Gastrocnemius medialis (tissue), 4 donors: Measurements from ENCODE around the gene RBBP6. TPM values are rescaled to one million over a fixed set of nuclear protein-coding genes. Genes with fewer than 3 reads are reported as not detected.

ENCODE experiments used
- ATAC-seq, 2 donors: fragments of 150-250 bp; one replicate each; pipeline ENCODE4 v1.9.1; 2016
- DNase-seq, 2 donors: peaks; one replicate each; pipeline ENCODE4 v3.0.0-alpha.2; 2019
- H3K27ac ChIP-seq, 4 donors: fragments of 200-600 bp; sonication (generic); 1 replicate in 1 of 4; 2 replicates in 3 of 4; pipeline ENCODE4 v1.5.1; 2016 to 2018; ENCODE audit warnings: mild to moderate bottlenecking in 2 of 4, moderate library complexity in 1 of 4
- H3K27me3 ChIP-seq, 3 donors: fragments of 200-600 bp; sonication (generic) in 2 of 3; 1 replicate in 1 of 3; 2 replicates in 2 of 3; pipeline versions ENCODE4 v1.5.1 to v1.6.0; 2016 to 2019; ENCODE audit warnings: mild to moderate bottlenecking in 1 of 3, moderate library complexity in 1 of 3
- H3K36me3 ChIP-seq, 2 donors: fragments of 200-600 bp; sonication (generic) in 1 of 2; one replicate each; pipeline ENCODE4 v1.5.1; 2017 to 2018
- H3K4me1 ChIP-seq, 2 donors: fragments of 200-600 bp; sonication (generic) in 1 of 2; one replicate each; pipeline ENCODE4 v1.5.1; 2016 to 2017; ENCODE audit warnings: mild to moderate bottlenecking in 2 of 2
- H3K4me3 ChIP-seq, 4 donors: fragments of 200-600 bp; sonication (generic) in 3 of 4; 1 replicate in 1 of 4; 2 replicates in 3 of 4; pipeline ENCODE4 v1.5.1; 2016 to 2019; ENCODE audit warnings: mild to moderate bottlenecking in 2 of 4
- H3K9me3 ChIP-seq, 3 donors: fragments of 200-600 bp; sonication (generic) in 2 of 3; 1 replicate in 1 of 3; 2 replicates in 2 of 3; pipeline ENCODE4 v1.5.1; 2016 to 2019
- POLR2A ChIP-seq, 2 donors: fragments of 450-650 bp; IDR thresholded peaks; one replicate each; pipeline ENCODE4 v1.6.1; 2017; ENCODE audit warnings: antibody characterized with exemption in 2 of 2, mild to moderate bottlenecking in 2 of 2, moderate library complexity in 2 of 2
- in situ Hi-C, 4 donors: fragments of 200-750 bp; cut with MboI; loops; one replicate each; pipeline versions ENCODE4 v1.15.0 to v1.8.0; 2017; ENCODE audit warnings: low sequenced_read_pairs in 4 of 4
- intact Hi-C: fragments of 100-400 bp; cut with DNase I; formaldehyde crosslinking; loops from one replicate; pipeline ENCODE4 v1.15.1; 2023; ENCODE audit warnings: low total_unique reads
- total RNA-seq, 4 donors: library from RNA; depleted of rRNA; stranded (reverse); fragments of >200 nt; gene quantifications; one replicate each; pipeline versions ENCODE4 v1.1.0 to v1.2.3, GENCODE V29; 2016
- TF ChIP-seq, protein P1 (sequence below), 5 experiments: fragments of 450-650 bp in 3 of 5; fragments of 200-600 bp in 2 of 5; sonication (generic) in 2 of 5; IDR thresholded peaks in 4 of 5; conservative IDR thresholded peaks in 1 of 5; 1 replicate in 4 of 5; 2 replicates in 1 of 5; pipeline ENCODE4 v1.5.1; 2016 to 2019; ENCODE audit warnings: antibody characterized with exemption in 5 of 5, mild to moderate bottlenecking in 3 of 5, moderate library complexity in 3 of 5

The RBBP6 gene
- total RNA-seq, 4 donors from 2014 or later = 33.3 to 57.1 (median 47.8) TPM

DNA sequence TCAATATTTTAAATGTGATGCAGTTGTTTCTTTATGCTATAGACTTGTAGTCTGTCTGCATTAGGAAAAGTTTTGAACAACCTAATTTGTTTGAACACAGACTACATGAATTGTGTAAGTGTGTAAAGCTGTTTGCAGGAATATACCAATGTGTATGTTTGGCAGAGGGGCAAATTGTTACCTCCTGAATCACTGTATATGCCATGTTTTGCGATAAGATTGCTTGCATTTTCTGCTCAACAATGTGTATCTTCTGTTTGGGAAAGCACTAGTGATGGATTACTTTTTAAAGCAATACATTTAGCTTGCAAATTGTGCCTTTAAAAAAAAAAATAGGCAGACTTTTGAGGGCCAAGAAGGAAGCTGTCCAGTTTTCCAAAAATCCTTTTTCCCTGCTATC is 14.6 kb downstream of the RBBP6 start:
- H3K4me1 ChIP-seq = no peaks in the 10 kb centered on the region
- in situ Hi-C loops (loop anchor here in 3 of 4 donors (25.0 kb wide), 3 partner anchors 258 to 408 kb away; no protein-coding TSS in a partner anchor), intact Hi-C loops (loop anchor here (10.0 kb wide), 1 partner anchor 411 kb away; no protein-coding TSS in a partner anchor)
- no peak overlapping the region for H3K4me3 ChIP-seq
- H3K9me3 ChIP-seq = no peaks in the 10 kb centered on the region
- ATAC-seq (no peak), DNase-seq (no peak)
- TF ChIP-seq, protein P1, sequence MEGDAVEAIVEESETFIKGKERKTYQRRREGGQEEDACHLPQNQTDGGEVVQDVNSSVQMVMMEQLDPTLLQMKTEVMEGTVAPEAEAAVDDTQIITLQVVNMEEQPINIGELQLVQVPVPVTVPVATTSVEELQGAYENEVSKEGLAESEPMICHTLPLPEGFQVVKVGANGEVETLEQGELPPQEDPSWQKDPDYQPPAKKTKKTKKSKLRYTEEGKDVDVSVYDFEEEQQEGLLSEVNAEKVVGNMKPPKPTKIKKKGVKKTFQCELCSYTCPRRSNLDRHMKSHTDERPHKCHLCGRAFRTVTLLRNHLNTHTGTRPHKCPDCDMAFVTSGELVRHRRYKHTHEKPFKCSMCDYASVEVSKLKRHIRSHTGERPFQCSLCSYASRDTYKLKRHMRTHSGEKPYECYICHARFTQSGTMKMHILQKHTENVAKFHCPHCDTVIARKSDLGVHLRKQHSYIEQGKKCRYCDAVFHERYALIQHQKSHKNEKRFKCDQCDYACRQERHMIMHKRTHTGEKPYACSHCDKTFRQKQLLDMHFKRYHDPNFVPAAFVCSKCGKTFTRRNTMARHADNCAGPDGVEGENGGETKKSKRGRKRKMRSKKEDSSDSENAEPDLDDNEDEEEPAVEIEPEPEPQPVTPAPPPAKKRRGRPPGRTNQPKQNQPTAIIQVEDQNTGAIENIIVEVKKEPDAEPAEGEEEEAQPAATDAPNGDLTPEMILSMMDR (IDR thresholded peaks at IDR 0.05 in 4 of 5, conservative IDR thresholded peaks at IDR 0.05 in 1 of 5) = no peak
- no peak for TF ChIP-seq POLR2A (IDR thresholded peaks at IDR 0.05)
- no peak overlapping the region for H3K27ac ChIP-seq
- peaks cover 0 to 49% of the 10 kb centered on the region in 2 donors for H3K36me3 ChIP-seq
- no peaks in the 10 kb centered on the region for H3K27me3 ChIP-seq

DNA sequence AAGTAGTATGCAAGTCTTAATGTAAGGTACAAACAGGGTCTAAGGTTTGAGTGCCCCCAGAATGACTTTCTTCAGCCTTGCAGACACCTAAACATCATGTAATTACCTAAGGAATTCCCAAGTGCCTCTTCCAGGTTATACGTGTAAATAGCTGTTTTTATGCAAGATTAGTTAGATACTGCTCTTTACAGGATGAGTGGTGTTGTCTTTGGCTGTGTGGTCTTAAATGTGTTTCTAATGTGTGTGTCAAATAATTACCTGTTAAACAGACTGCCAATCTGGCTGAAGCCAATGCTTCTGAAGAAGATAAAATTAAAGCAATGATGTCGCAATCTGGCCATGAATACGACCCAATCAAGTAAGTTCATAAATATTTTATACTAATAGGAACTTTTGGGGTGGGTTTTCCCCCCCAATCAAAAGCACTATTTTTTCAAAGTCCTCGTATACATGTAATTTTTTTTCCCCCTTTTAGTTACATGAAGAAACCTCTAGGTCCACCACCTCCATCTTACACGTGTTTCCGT is 16.0 kb downstream of the RBBP6 start:
- TF ChIP-seq POLR2A (IDR thresholded peaks at IDR 0.05) = no peak
- TF ChIP-seq, protein P1 (IDR thresholded peaks at IDR 0.05 in 4 of 5, conservative IDR thresholded peaks at IDR 0.05 in 1 of 5) = no peak
- no peak overlapping the region for H3K4me3 ChIP-seq
- no peak overlapping the region for H3K27ac ChIP-seq
- peaks cover 0 to 58% of the 10 kb centered on the region in 2 donors for H3K36me3 ChIP-seq
- ATAC-seq (no peak), DNase-seq (no peak)
- intact Hi-C loops (loop anchor here (10.0 kb wide), 1 partner anchor 409 kb away; no protein-coding TSS in a partner anchor), in situ Hi-C loops (loop anchor here in 3 of 4 donors (25.0 kb wide), 3 partner anchors 257 to 407 kb away; no protein-coding TSS in a partner anchor)
- H3K27me3 ChIP-seq = no peaks in the 10 kb centered on the region
- H3K9me3 ChIP-seq = no peaks in the 10 kb centered on the region
- no peaks in the 10 kb centered on the region for H3K4me1 ChIP-seq

- no peak for ATAC-seq
- intact Hi-C loops = no loop called here
Observed at GRCh38 chr16:24562811-24563210, 23.4 kb downstream of the RBBP6 start.

DNA sequence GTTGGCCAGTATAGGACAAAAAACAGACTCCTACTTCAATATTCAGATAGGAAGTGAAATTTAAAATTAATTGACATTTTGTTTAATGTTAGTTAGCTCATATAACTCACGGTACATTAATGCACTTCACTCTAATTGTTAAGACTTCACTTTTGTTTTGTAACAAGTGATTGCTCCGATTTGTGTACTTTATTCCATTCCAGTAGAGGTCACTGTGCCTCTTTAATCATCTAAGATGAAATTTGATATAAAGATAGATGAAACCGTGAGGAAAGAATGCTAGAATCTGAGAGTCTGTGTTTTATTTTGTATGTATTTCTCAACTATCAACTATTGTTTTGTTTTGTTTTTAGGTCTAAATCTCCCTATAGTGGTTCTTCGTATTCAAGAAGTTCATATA is 29.0 kb downstream of the RBBP6 start:
- Histone ChIP-seq H3K27me3 (no peaks in the 10 kb centered on the region), H3K4me3 (no peak overlapping the region), H3K4me1 (no peaks in the 10 kb centered on the region), H3K36me3 (peaks cover 17 to 89% of the 10 kb centered on the region in 2 donors), H3K27ac (no peak overlapping the region), H3K9me3 (no peaks in the 10 kb centered on the region)
- DNase-seq (no peak), ATAC-seq (no peak)
- in situ Hi-C loops = loop anchor here (10.0 to 25.0 kb wide), 5 partner anchors 226 to 394 kb away; no protein-coding TSS in a partner anchor
- no peak for TF ChIP-seq POLR2A (IDR thresholded peaks at IDR 0.05)
- TF ChIP-seq, protein P1 (IDR thresholded peaks at IDR 0.05 in 4 of 5, conservative IDR thresholded peaks at IDR 0.05 in 1 of 5) = peak in 2 of 5 experiments; percentile 18 to 27
- intact Hi-C loops = loop anchor here (5.0 kb wide), 1 partner anchor 234 kb away; no protein-coding TSS in a partner anchor

More at GRCh38 chr16:24562811-24563210, 23.4 kb downstream of the RBBP6 start:
- no peak overlapping the region for H3K4me3 ChIP-seq
- no peak for DNase-seq
- H3K36me3 ChIP-seq = peaks cover 5 to 100% of the 10 kb centered on the region in 2 donors
- H3K27me3 ChIP-seq = no peaks in the 10 kb centered on the region
- in situ Hi-C loops = loop anchor here (10.0 to 25.0 kb wide), 5 partner anchors 232 to 399 kb away; no protein-coding TSS in a partner anchor
- no peaks in the 10 kb centered on the region for H3K4me1 ChIP-seq
- no peak for TF ChIP-seq POLR2A (IDR thresholded peaks at IDR 0.05)
- TF ChIP-seq, protein P1 (IDR thresholded peaks at IDR 0.05 in 4 of 5, conservative IDR thresholded peaks at IDR 0.05 in 1 of 5) = no peak
- H3K27ac ChIP-seq = no peak overlapping the region
- no peaks in the 10 kb centered on the region for H3K9me3 ChIP-seq
